OCI-LY1 (cell line): ENCODE measurements around the gene FRMD6.

Experiments used
- H2AFZ ChIP-seq: fragments of 200-600 bp; sonication (generic), shearing (Covaris generic); 2 replicates; pipeline ENCODE4 v1.6.0; 2014; ENCODE audit warnings: antibody characterized with exemption, mild to moderate bottlenecking, low read length
- H3F3A ChIP-seq: fragments of 200-600 bp; sonication (generic), shearing (Covaris generic); 2 replicates; pipeline ENCODE4 v1.6.0; 2014; ENCODE audit warnings: mild to moderate bottlenecking, antibody characterized with exemption, low read length, moderate library complexity; ENCODE audit not compliant: insufficient read depth
- H3K27ac ChIP-seq: fragments of 200-600 bp; sonication (generic); 2 replicates; pipeline ENCODE4 v1.5.1; 2014; ENCODE audit warnings: low read length, mixed run types, mild to moderate bottlenecking, low read depth; ENCODE audit not compliant: poor library complexity, severe bottlenecking
- H3K27me3 ChIP-seq: fragments of 200-600 bp; sonication (generic); 2 replicates; pipeline ENCODE4 v1.6.0; 2014; ENCODE audit warnings: antibody characterized with exemption, mild to moderate bottlenecking, low read length, moderate library complexity; ENCODE audit not compliant: insufficient read depth
- H3K36me3 ChIP-seq: fragments of 200-600 bp; sonication (generic); 2 replicates; pipeline ENCODE4 v1.6.1; 2014; ENCODE audit warnings: mild to moderate bottlenecking, antibody characterized with exemption, low read length, moderate library complexity, mixed read lengths; ENCODE audit not compliant: insufficient read depth
- H3K4me1 ChIP-seq: fragments of 200-600 bp; sonication (generic); 2 replicates; pipeline ENCODE4 v1.5.1; 2014; ENCODE audit warnings: mild to moderate bottlenecking, low read length, moderate library complexity; ENCODE audit not compliant: insufficient read depth, severe bottlenecking
- H3K4me2 ChIP-seq: fragments of 200-600 bp; sonication (generic), shearing (Covaris generic); 2 replicates; pipeline ENCODE4 v1.6.1; 2014; ENCODE audit warnings: low read length
- H3K4me3 ChIP-seq: fragments of 200-600 bp; sonication (generic); 2 replicates; pipeline ENCODE4 v1.5.1; 2014; ENCODE audit warnings: low read length, low read depth, mild to moderate bottlenecking, mixed read lengths; ENCODE audit not compliant: poor library complexity, severe bottlenecking
- H3K79me2 ChIP-seq: fragments of 200-600 bp; shearing (Covaris generic); 2 replicates; pipeline ENCODE4 v1.6.1; 2016; ENCODE audit warnings: mixed run types, low read length, mixed read lengths; ENCODE audit not compliant: insufficient read depth
- H3K9ac ChIP-seq: fragments of 200-600 bp; sonication (generic), shearing (Covaris generic); 2 replicates; pipeline ENCODE4 v1.6.1; 2014; ENCODE audit warnings: mild to moderate bottlenecking, low read length, mixed read lengths
- H3K9me2 ChIP-seq: fragments of 200-600 bp; sonication (generic), shearing (Covaris generic); 2 replicates; pipeline ENCODE4 v1.6.1; 2014; ENCODE audit warnings: low read depth, mild to moderate bottlenecking, low read length, mixed read lengths
- H3K9me3 ChIP-seq: fragments of 200-600 bp; shearing (Covaris generic); 2 replicates; pipeline ENCODE4 v1.6.1; 2014; ENCODE audit warnings: low read length, mixed read lengths
- H4K20me1 ChIP-seq: fragments of 200-600 bp; sonication (generic), shearing (Covaris generic); 2 replicates; pipeline ENCODE4 v1.6.0; 2016; ENCODE audit warnings: mild to moderate bottlenecking, low read length; ENCODE audit not compliant: insufficient read depth
- EZH2 ChIP-seq: fragments of 200-600 bp; sonication (generic), shearing (Covaris generic); IDR thresholded peaks from 2 replicates; pipeline ENCODE4 v1.8.0; 2017; ENCODE audit warnings: borderline replicate concordance, mixed run types, mild to moderate bottlenecking, antibody characterized with exemption, low read length, moderate library complexity, mixed read lengths
- TF ChIP-seq, protein P1 (sequence below): fragments of 200-600 bp; sonication (generic), shearing (Covaris generic); IDR thresholded peaks from 2 replicates; pipeline ENCODE4 v1.5.1; 2017; ENCODE audit warnings: mild to moderate bottlenecking, antibody characterized with exemption, low read length, moderate library complexity, mixed read lengths

FRMD6 gene

GRCh38 chr14:51701951-51702350 lies 50.2 kb downstream of the FRMD6 start:
- no peaks in the 10 kb centered on the region for H3K9me3 ChIP-seq
- no peak overlapping the region for H3K4me3 ChIP-seq
- no peak overlapping the region for H3K27ac ChIP-seq
- no peaks in the 10 kb centered on the region for H3K36me3 ChIP-seq
- no peaks in the 10 kb centered on the region for H3K9me2 ChIP-seq
- no peak overlapping the region for H3K9ac ChIP-seq
- no peaks in the 10 kb centered on the region for H3K4me1 ChIP-seq
- no peaks in the 10 kb centered on the region for H3K27me3 ChIP-seq
- H3K79me2 ChIP-seq = no peaks in the 10 kb centered on the region
- H4K20me1 ChIP-seq = no peaks in the 10 kb centered on the region
- no peaks in the 10 kb centered on the region for H3F3A ChIP-seq
- no peak overlapping the region for H3K4me2 ChIP-seq
- H2AFZ ChIP-seq = no peak overlapping the region
- TF ChIP-seq EZH2 = no peak
- TF ChIP-seq, protein P1, sequence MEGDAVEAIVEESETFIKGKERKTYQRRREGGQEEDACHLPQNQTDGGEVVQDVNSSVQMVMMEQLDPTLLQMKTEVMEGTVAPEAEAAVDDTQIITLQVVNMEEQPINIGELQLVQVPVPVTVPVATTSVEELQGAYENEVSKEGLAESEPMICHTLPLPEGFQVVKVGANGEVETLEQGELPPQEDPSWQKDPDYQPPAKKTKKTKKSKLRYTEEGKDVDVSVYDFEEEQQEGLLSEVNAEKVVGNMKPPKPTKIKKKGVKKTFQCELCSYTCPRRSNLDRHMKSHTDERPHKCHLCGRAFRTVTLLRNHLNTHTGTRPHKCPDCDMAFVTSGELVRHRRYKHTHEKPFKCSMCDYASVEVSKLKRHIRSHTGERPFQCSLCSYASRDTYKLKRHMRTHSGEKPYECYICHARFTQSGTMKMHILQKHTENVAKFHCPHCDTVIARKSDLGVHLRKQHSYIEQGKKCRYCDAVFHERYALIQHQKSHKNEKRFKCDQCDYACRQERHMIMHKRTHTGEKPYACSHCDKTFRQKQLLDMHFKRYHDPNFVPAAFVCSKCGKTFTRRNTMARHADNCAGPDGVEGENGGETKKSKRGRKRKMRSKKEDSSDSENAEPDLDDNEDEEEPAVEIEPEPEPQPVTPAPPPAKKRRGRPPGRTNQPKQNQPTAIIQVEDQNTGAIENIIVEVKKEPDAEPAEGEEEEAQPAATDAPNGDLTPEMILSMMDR = no peak

DNA sequence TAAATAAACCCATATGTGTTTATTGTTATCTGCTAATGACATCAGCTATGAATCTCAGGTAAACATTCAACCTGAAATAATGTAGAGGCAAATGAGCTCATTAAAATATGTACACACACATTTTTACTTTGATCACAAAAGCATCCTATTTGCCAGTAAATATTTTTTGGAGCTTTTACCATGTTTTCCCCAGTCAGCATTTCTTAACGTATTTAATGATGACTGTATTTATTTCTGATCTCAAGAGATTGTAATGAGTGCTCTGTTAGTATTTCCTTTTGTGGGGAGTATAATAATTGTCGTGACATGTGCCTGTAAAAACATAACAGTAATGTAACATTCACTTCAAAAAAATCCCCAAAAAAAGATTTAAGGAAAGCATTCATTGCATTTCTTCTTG lies 52.1 kb downstream of the FRMD6 start:
- no peaks in the 10 kb centered on the region for H3K4me1 ChIP-seq
- no peak for TF ChIP-seq EZH2
- TF ChIP-seq, protein P1 = no peak
- no peak overlapping the region for H2AFZ ChIP-seq
- H3K9ac ChIP-seq = no peak overlapping the region
- H3K36me3 ChIP-seq = no peaks in the 10 kb centered on the region
- no peaks in the 10 kb centered on the region for H3K27me3 ChIP-seq
- H3F3A ChIP-seq = no peaks in the 10 kb centered on the region
- no peaks in the 10 kb centered on the region for H3K9me2 ChIP-seq
- H4K20me1 ChIP-seq = no peaks in the 10 kb centered on the region
- no peak overlapping the region for H3K4me3 ChIP-seq
- H3K79me2 ChIP-seq = no peaks in the 10 kb centered on the region
- no peak overlapping the region for H3K27ac ChIP-seq
- no peaks in the 10 kb centered on the region for H3K9me3 ChIP-seq
- no peak overlapping the region for H3K4me2 ChIP-seq

- TF ChIP-seq, protein P1 = no peak
- TF ChIP-seq EZH2 = no peak
- no peaks in the 10 kb centered on the region for H3K9me2 ChIP-seq
- H3K27ac ChIP-seq = no peak overlapping the region
- H3K4me3 ChIP-seq = no peak overlapping the region
- H3K9me3 ChIP-seq = no peaks in the 10 kb centered on the region
- no peak overlapping the region for H3K4me2 ChIP-seq
- no peak overlapping the region for H2AFZ ChIP-seq
- H3F3A ChIP-seq = no peaks in the 10 kb centered on the region
- no peaks in the 10 kb centered on the region for H3K27me3 ChIP-seq
- no peak overlapping the region for H3K9ac ChIP-seq
- H3K79me2 ChIP-seq = no peaks in the 10 kb centered on the region
- no peaks in the 10 kb centered on the region for H4K20me1 ChIP-seq
- no peaks in the 10 kb centered on the region for H3K36me3 ChIP-seq
- H3K4me1 ChIP-seq = no peaks in the 10 kb centered on the region
Measured at GRCh38 chr14:51704545-51704944, 52.8 kb downstream of the FRMD6 start.
